GM21786 (cell line): ENCODE results near the gene CFAP90.

Experiments used
- ATAC-seq: cut with Tn5 transposase; IDR thresholded peaks from one replicate; pipeline ENCODE4 v1.9.1; 2021; ENCODE audit not compliant: unreplicated experiment

Gene CFAP90

GRCh38 chr5:7868773-7869473 lies 18.0 kb upstream of the CFAP90 start, which contains the start of the genes FASTKD3 and MTRR:
Gene FASTKD3 (minus strand): TSS chr5:7869031. CDS start chr5:7868083, 948 bp downstream.
Gene MTRR (plus strand): TSS chr5:7869148. CDS start chr5:7870795, 1,647 bp downstream.
- ATAC-seq: peak; percentile 97

- ATAC-seq: no peak
Measured at GRCh38 chr5:7868427-7868772, 17.5 kb upstream of the CFAP90 start.

- ATAC-seq: no peak
Measured at GRCh38 chr5:7867260-7867659, 16.3 kb upstream of the CFAP90 start.

- no peak for ATAC-seq
Measured at GRCh38 chr5:7866196-7866595, 15.3 kb upstream of the CFAP90 start.

- no peak for ATAC-seq
Measured at GRCh38 chr5:7857926-7858632, 7.1 kb upstream of the CFAP90 start.

DNA sequence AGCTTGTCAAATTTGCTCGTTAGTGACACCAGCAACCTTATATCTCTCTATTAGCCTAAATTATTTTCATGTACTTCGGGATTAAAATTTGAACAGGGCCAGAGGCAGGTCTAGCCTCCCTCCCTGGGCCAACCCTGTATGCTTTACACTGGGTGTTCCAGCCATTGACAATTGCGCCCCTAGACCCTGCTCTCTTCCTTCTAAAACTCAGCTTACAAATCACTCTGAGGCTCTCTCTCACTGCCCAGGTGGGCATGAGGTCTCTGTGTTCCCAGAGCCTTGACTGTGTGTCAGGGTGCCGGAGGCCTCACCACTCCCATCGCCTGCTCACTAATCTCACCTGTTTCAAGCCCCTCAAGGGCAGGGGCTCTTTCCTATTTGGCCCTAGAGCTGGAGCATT lies 6.4 kb upstream of the CFAP90 start:
- no peak for ATAC-seq

GRCh38 chr5:7856855-7857254 lies 5.9 kb upstream of the CFAP90 start:
- ATAC-seq: peak; percentile 38

- ATAC-seq: no peak
Measured at GRCh38 chr5:7855611-7856010, 4.7 kb upstream of the CFAP90 start.

- no peak for ATAC-seq
Measured at GRCh38 chr5:7852988-7853387, 2.1 kb upstream of the CFAP90 start.

GRCh38 chr5:7852542-7852941 lies 1.6 kb upstream of the CFAP90 start:
- ATAC-seq: no peak

GRCh38 chr5:7851617-7852289 lies 820 bp upstream of the CFAP90 start:
- no peak for ATAC-seq

DNA sequence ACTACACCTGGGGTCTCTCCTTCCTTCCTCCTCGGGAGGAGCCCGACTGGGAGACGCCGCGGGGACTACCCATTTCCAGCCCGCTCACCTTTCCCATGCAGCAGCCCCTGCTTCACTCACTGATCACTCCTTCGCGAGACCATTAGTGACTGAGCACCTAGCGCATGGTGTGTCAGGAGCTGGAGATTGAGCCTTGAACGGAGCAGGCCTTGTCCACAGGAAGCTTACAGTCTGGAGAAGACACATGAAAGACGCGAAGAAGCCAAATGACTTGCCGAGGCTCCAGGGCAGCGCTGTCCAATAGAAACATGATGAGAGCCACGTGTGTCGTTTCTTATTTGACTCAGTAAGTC lies 283 bp upstream of the CFAP90 start:
- no peak for ATAC-seq

DNA sequence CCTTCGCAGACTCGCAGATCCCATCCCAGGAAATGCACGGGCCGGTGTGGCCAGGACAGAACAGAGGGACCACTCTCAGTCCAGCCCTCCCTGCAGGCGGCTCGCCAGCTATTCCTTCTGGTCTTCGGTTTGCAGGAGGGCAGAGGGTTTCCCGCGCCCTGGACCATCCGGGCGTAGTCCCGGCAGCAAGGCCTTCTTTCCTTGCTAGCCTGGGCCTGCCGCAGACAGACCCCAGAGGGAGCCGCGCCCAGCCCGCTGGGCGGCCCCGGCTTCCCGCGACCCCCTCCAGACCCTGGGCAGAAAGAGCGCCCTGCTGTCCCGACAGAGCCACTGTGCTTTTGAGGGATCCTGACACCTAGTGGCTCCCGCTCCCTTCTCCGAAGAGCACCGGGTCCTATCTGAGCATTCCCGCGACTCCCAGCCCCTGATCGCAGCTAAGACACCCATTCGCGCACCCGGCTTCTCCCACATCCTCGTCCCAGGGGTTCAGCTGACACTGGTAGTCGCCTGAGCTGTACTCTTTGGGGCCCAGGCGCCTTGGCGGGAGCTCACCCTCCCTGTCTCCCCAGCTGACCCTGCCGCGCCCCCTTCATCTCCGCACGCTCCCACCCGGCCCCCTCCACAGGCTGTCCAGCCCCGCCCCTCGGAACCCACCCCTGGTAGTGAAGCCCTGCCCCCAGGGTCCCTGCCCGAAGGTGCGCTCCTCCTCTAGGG lies 1.1 kb downstream of the CFAP90 start:
- ATAC-seq: no peak

GRCh38 chr5:7848296-7848695 lies 2.6 kb downstream of the CFAP90 start:
- no peak for ATAC-seq

- no peak for ATAC-seq
Measured at GRCh38 chr5:7846327-7846726, 4.6 kb downstream of the CFAP90 start.

- ATAC-seq: no peak
Measured at GRCh38 chr5:7845557-7845956, 5.4 kb downstream of the CFAP90 start.

- ATAC-seq: no peak
Measured at GRCh38 chr5:7844901-7845300, 6.0 kb downstream of the CFAP90 start.

DNA sequence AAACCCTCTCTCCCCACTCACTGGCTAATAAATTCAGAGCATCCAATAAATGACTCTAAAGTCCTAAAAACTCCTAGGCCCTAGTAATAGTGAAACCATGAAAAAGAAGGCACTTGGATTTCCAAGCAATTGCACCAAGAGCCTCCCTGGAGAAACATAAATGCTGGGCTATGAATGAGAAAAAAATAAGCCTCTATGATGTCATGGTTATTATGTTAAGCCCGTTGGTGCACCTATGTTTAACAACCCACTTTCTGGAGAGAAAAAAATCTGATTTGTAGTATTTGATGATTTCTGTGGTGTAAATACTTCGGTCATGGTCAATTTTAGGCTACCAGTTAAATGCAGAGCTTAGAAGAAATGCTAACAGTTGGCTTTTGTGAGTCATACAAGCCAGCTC lies 8.4 kb downstream of the CFAP90 start:
- no peak for ATAC-seq

- ATAC-seq: no peak
Measured at GRCh38 chr5:7837403-7837802, 13.5 kb downstream of the CFAP90 start.

GRCh38 chr5:7834982-7835381 lies 16.0 kb downstream of the CFAP90 start:
- no peak for ATAC-seq

GRCh38 chr5:7828269-7828668 lies 22.7 kb downstream of the CFAP90 start:
- no peak for ATAC-seq

- no peak for ATAC-seq
Measured at GRCh38 chr5:7827610-7828009, 23.3 kb downstream of the CFAP90 start.
